H54 (cell line): ENCODE results near the gene SIRT7.

Experiments used
- DNase-seq: peaks from one replicate; pipeline ENCODE4 v3.0.0; 2011; ENCODE audit warnings: low spot score, mixed read lengths; ENCODE audit not compliant: insufficient read length
- FAIRE-seq: peaks from 3 replicates; lab custom pipeline; 2011; peaks lifted over from hg19 to GRCh38; lab: Jason Lieb, UNC
- POLR2A ChIP-seq: IDR thresholded peaks from 2 replicates; pipeline ENCODE4 v1.6.1; 2011; ENCODE audit warnings: low read depth, mild to moderate bottlenecking, low read length

Gene SIRT7, protein sequence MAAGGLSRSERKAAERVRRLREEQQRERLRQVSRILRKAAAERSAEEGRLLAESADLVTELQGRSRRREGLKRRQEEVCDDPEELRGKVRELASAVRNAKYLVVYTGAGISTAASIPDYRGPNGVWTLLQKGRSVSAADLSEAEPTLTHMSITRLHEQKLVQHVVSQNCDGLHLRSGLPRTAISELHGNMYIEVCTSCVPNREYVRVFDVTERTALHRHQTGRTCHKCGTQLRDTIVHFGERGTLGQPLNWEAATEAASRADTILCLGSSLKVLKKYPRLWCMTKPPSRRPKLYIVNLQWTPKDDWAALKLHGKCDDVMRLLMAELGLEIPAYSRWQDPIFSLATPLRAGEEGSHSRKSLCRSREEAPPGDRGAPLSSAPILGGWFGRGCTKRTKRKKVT

GRCh38 chr17:81917565-81918332, at the start of gene SIRT7:
Gene SIRT7 (minus strand): TSS chr17:81918176. CDS start chr17:81918131, 45 bp downstream.
- FAIRE-seq, result no peak
- peak; percentile 97 for DNase-seq
- peak; percentile 65 for TF ChIP-seq POLR2A

DNA sequence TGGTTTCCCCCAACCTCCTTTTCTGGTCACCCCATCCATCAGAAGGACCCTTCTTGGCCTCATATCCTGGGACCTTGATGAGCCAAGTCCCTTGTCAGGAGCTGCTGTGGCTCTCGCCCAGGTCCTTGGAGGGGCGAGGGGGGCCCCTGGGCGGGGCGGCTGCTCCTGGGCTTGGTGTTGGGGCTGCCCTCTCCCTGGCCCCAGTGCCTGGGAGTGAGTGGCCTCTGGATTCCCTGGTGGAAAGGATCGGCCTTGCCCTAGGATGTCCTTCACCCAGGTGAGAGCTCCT, 49.2 kb upstream of the SIRT7 start:
- DNase-seq (no peak), FAIRE-seq (no peak)
- no peak for TF ChIP-seq POLR2A

DNA sequence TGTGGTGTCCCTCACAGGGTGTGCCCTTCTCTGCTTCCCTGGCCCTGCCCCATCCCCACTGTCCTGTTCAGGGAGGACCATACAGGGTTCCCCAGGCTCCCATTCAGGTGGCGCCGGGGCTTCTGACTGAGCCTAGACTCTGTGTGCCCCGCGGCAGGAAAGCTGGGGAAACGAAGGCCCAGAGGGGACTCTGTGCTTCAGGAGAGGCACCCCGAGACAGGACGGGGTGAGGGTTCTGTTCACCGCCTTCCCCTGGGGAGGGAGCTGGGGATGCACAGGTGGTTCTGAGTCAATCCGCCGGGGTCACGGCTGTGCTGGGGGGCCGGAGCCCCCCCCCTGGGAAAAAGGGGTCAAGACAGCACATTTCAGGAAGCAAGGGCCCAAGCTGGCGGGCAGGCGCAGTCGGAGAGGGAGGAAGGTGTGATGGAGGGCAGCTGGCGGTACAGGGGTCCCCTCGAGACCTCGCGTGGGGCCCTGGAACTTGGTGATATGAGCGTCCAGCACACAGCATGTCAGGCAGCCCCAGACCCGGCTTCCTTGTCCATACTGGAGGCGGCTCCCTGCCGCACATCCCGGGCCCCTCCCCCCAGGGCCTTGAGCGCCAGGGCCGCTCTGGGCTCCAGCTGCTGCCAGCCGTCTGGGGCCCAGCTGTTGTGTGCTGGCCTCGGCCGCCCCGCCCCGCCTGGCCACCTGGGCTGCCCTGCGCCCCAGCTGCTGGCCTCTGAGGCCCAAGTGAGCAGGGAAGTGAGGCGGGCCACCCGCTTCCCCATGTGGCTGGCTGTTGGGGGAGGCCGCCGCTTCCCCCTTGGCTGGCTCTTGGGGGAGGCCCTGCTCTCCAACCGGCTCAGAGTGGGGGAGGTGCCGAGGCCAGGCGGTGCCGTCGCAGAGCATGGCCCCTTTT, 48.6 kb upstream of the SIRT7 start:
- DNase-seq (no peak), FAIRE-seq (no peak)
- no peak for TF ChIP-seq POLR2A

- DNase-seq, result no peak
- no peak for FAIRE-seq
Measured at GRCh38 chr17:81964081-81964849, 46.3 kb upstream of the SIRT7 start.

DNA sequence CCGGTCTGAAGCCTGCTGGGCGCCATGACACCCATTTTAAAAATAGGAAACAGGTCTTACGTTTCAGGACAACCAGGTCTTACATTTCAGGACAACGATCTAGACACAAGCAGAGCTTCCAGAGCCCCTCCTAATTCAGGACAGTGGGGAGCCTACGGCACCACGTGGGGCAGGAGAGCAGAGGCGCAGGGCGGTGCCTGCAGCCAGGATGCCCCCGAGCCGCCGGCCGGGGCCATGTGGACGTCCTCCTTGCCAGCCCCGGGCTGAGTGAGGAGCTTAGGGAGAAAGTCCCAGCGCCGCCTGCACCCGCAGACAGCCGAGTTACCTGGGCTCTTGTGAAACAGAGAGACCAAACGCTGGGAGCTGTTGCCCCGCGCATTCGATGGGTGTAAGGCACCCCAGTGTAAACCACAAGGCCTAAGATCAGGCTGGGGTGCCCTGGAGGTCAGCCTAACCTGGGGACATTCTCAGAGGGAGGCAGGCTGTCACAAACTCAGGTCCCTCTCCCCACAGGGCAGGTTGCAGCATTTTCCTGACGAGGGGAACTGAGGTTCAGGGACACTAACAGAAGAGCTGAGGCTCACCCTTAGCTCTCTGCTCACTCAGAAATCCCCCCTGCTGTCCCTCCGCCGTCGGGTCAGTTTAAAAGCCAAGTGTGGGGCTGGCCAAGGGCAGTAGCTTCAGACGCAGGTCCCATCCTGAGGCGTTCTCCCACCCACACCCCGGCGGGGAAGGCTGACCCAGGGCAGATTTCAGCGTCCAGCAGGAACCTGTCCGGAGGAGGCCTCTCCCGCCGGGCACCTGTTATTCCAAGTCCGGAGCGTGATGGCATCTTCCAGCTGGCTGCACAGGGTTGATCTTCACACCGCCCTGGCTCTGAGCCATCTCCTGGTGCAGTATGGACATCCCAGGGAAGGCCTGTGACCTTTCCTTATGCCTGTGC, 44.8 kb upstream of the SIRT7 start:
- no peak for FAIRE-seq
- TF ChIP-seq POLR2A, result no peak
- DNase-seq, result no peak

More at GRCh38 chr17:81964081-81964849, 46.3 kb upstream of the SIRT7 start:
- no peak for TF ChIP-seq POLR2A

DNA sequence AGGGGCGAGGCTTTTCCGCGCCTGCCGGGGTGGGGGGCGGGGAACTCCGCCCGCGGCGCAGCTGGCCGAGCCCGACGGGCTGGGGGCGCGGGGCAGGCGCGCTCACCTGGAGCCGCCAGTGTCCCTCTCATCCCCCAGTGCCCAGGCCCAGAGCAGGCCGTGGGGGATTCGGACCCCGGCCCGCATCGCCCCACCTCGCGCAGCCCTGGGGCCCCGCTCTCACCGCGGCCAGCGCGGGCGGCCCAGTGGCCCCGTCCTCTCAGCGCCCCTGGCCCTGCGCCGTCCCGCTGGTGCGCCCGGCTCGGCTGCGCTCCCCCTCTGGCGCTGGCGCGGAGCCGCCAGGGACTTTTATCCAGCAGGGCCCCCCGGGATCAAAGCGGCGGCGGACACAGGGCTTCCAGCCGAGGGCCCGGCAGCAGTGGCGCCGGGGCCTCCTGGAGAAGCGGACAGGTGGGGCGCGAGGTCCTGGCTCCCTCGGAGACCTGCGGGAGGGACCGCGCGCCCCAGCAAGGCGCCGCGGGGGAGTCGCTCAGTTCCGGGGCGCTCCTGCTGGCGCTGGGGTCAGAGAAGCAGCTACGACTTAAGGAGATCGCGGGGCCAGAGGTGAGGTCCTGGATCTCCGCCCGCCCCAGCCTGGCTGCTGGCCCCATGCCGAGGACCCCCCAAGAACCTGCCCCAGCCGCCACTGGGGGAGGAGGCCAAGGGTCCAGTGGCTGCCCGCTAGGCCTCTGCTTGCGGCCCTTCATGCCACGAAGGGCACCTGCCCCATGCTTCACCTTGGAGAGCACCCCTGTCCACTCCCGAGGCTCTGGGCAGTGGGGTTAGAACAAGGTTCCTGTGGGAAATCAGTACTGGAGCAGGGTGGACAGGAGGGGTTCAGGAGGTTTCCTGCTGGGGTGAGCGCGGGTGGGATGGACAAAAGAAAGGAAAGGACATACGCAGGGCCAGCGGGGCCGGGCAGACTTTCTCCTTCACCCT, 43.8 kb upstream of the SIRT7 start:
- no peak for FAIRE-seq
- no peak for TF ChIP-seq POLR2A

DNA sequence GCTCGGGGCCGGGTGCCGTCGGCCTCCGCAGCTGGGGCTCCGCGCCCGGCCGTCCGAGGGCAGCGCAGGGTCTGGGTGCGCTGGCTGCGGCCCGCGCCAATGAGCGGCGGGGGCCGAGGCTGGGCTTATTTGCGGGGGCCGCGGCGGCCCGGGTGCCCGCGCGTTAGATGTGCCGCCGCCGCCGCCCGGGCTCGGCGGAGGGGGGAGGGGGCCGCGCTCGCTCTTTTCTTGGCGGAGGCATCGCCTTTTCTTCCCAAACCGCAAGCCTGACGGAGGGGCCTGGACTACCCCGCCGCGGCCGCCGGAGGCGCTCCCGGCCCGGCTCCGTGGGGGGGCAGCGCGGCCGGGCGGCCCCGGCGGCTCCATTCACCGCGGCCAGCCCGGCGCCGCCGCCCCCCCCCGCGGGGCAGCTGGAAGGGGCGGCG, 43.1 kb upstream of the SIRT7 start, which contains the start of gene NOTUM:
Gene NOTUM (minus strand): TSS at position 101 of the 425 bp plus-strand sequence. CDS start 278 bp downstream, outside the sequence.
- TF ChIP-seq POLR2A, result no peak
- DNase-seq (peak; percentile 70), FAIRE-seq (no peak)

More for the DNA sequence above, 43.8 kb upstream of the SIRT7 start:
- DNase-seq, result no peak

DNA sequence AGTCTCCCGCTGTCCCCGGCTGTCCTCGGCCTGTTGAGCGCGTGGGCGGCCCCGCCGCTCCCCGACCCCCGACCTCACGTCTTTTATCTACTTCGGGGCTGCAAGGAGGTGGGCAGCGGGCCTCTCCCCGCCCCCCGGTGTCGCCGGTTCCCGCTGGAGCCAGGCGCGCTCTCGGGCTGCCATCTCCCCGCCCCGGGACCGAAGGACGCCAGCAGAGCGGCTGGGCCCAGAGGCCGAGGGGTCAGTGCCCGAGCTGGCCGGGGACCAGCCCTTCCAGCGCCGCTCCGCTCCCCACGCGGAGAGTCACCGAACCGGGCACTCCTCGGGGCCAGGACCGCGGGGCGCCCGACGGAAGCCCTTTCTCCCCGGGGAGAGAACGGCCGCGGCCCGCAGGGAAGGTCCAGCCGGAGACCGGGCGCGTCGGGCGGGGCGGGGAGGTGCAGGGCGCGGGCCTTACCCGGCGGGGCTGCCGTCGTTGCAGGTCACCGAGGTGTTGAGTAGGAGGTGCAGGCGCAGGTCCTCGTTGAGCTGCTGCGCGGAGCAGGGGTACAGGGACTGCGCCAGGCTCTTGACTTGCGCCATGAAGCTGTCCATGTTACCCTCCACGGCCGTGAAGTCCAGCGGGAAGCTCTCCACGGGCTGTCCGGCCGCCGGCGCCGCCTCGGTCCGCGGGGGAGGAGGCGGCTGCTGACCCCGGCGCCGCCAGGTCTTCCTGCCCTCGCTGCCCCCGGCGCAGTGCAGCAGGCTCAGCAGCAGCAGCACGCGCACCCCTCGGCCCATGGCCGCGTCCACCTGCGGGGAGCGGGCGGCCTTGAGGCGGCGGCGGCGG, 42.4 kb upstream of the SIRT7 start:
- FAIRE-seq (no peak), DNase-seq (no peak)
- TF ChIP-seq POLR2A, result no peak

- FAIRE-seq, result no peak
- peak; percentile 66 for DNase-seq
- TF ChIP-seq POLR2A, result no peak
Measured at GRCh38 chr17:81959362-81960129, 41.6 kb upstream of the SIRT7 start.
